Endothelial cell (in vitro differentiated cells): ENCODE data around the gene SASH1. TPM values are rescaled to one million over a fixed set of nuclear protein-coding genes. Genes with fewer than 3 reads are reported as not detected.

Source experiments
- DNase-seq: peaks from one replicate; pipeline ENCODE4 v3.0.0; 2021; ENCODE audit warnings: low spot score
- H3K27ac Mint-ChIP-seq: one replicate; pipeline ENCODE4 v1.8.0; 2021; ENCODE audit warnings: mixed read lengths, inconsistent platforms; ENCODE audit not compliant: unreplicated experiment
- H3K27me3 Mint-ChIP-seq: one replicate; pipeline ENCODE4 v1.8.0; 2021; ENCODE audit warnings: mild to moderate bottlenecking, moderate library complexity, mixed read lengths, inconsistent platforms; ENCODE audit not compliant: unreplicated experiment
- H3K36me3 Mint-ChIP-seq: one replicate; pipeline ENCODE4 v1.8.0; 2021; ENCODE audit warnings: mild to moderate bottlenecking, low read depth, mixed read lengths, inconsistent platforms; ENCODE audit not compliant: unreplicated experiment
- H3K4me1 Mint-ChIP-seq: one replicate; pipeline ENCODE4 v1.8.0; 2021; ENCODE audit warnings: mild to moderate bottlenecking, mixed read lengths, inconsistent platforms; ENCODE audit not compliant: unreplicated experiment
- H3K4me3 Mint-ChIP-seq: one replicate; pipeline ENCODE4 v1.8.0; 2021; ENCODE audit warnings: mild to moderate bottlenecking, mixed read lengths, inconsistent platforms; ENCODE audit not compliant: unreplicated experiment
- H3K9me3 Mint-ChIP-seq: one replicate; pipeline ENCODE4 v1.8.0; 2021; ENCODE audit warnings: mixed read lengths, inconsistent platforms; ENCODE audit not compliant: unreplicated experiment
- total RNA-seq: library from RNA; stranded (reverse); fragmentation: NEBNext Ultra II Directional; extraction: Animal tissue kit (Norgen Biotek cat#: 25700); gene quantifications from one replicate; pipeline ENCODE4 v1.2.1, GENCODE V29; 2021; ENCODE audit not compliant: unreplicated experiment
- TF ChIP-seq, protein P1 (sequence below): fragments of 200-600 bp; sonication (generic); IDR thresholded peaks from one replicate; pipeline ENCODE4 v1.5.0; 2021; ENCODE audit warnings: antibody characterized with exemption; ENCODE audit not compliant: unreplicated experiment

The SASH1 gene
- total RNA-seq, 1 donor from 2014 or later: 138 TPM

DNA sequence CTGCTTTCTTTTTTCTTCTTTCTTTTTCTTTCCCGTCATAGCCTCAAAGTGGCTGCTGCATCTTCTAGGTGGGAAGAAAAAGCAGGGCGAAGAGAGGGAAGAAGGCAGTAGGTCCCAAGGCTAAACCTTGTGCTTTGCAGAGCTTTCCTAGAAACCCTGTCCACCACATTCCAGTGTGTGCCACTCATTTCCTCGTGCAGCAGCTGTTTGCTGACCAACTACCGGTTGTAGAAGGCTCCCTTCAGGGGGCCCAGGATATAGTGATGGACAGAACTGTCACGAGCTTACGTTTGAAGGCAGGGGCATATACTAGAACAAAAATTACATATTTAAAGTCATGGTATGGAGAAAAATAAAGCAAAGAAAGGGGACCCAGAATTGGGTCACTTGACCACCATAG is 103.0 kb downstream of the SASH1 start:
- DNase-seq: no peak
- Mint-ChIP-seq H3K27ac (peak overlapping the region; percentile 77), H3K9me3 (no peaks in the 10 kb centered on the region), H3K27me3 (peaks cover 27% of the 10 kb centered on the region), H3K4me1 (peaks cover 75% of the 10 kb centered on the region), H3K36me3 (peaks cover 51% of the 10 kb centered on the region), H3K4me3 (peak overlapping the region; percentile 47)
- TF ChIP-seq, protein P1, sequence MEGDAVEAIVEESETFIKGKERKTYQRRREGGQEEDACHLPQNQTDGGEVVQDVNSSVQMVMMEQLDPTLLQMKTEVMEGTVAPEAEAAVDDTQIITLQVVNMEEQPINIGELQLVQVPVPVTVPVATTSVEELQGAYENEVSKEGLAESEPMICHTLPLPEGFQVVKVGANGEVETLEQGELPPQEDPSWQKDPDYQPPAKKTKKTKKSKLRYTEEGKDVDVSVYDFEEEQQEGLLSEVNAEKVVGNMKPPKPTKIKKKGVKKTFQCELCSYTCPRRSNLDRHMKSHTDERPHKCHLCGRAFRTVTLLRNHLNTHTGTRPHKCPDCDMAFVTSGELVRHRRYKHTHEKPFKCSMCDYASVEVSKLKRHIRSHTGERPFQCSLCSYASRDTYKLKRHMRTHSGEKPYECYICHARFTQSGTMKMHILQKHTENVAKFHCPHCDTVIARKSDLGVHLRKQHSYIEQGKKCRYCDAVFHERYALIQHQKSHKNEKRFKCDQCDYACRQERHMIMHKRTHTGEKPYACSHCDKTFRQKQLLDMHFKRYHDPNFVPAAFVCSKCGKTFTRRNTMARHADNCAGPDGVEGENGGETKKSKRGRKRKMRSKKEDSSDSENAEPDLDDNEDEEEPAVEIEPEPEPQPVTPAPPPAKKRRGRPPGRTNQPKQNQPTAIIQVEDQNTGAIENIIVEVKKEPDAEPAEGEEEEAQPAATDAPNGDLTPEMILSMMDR: no peak

DNA sequence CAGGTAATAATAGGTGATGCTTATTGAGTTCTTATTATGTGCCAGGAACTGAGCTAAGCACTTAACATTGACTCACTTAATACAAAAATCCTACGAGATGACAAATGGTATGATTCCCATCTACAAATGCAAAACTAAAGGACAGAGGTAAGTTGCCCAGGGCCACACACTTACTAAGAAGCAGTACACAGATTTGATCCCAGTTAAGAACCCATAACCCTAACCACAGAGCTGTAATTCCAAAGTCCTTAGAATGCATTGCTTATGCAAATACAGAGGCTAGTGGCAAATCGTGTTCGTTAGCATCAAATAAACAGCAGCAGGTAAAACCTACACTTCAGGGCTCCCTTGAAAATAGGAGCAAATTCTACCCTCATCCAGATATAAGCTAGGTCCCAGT is 104.0 kb downstream of the SASH1 start:
- Mint-ChIP-seq H3K9me3 (no peaks in the 10 kb centered on the region), H3K4me3 (peak overlapping the region; percentile 12), H3K27ac (peak overlapping the region; percentile 52), H3K4me1 (peaks cover 74% of the 10 kb centered on the region), H3K27me3 (peaks cover 28% of the 10 kb centered on the region), H3K36me3 (peaks cover 59% of the 10 kb centered on the region)
- no peak for DNase-seq
- TF ChIP-seq, protein P1: no peak

DNA sequence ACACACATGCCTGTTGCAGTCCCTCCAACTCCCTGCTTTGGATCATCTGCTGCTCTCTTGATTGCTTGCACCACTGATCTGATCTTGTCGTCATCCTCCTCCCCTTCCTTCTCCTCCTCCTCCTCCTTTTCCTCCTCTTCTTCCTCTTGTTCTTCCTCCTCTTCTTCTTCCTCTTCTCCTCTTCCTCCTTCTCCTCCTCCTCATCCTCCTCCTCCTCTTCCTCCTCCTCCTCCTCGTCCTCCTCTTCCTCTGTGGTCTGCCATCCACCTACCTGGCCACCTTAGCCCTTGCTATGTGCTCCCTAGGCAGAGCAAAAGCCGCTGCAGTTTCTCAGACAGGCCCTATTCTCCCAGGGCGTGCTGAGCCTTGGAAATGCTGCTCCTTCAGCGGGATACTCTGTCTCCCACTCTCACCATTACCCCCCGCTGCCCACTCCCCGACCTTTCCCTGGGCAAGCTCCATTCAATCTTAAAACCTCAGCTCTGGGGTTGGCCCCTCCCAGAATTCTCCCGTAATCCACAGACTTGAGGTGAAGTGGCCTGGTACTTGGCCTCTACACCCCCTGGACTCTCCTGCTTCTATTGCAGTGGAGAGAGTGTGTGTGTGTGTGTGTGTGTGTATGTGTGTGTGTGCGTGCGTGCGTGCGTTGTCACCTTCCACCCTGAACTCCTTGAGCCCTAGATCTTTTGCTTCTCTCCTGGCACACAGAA is 105.0 kb downstream of the SASH1 start:
- Mint-ChIP-seq H3K4me1 (peaks cover 76% of the 10 kb centered on the region), H3K36me3 (peaks cover 64% of the 10 kb centered on the region), H3K9me3 (no peaks in the 10 kb centered on the region), H3K27me3 (peaks cover 32% of the 10 kb centered on the region), H3K27ac (peak overlapping the region; percentile 52), H3K4me3 (peak overlapping the region; percentile 21)
- TF ChIP-seq, protein P1: no peak
- no peak for DNase-seq

DNA sequence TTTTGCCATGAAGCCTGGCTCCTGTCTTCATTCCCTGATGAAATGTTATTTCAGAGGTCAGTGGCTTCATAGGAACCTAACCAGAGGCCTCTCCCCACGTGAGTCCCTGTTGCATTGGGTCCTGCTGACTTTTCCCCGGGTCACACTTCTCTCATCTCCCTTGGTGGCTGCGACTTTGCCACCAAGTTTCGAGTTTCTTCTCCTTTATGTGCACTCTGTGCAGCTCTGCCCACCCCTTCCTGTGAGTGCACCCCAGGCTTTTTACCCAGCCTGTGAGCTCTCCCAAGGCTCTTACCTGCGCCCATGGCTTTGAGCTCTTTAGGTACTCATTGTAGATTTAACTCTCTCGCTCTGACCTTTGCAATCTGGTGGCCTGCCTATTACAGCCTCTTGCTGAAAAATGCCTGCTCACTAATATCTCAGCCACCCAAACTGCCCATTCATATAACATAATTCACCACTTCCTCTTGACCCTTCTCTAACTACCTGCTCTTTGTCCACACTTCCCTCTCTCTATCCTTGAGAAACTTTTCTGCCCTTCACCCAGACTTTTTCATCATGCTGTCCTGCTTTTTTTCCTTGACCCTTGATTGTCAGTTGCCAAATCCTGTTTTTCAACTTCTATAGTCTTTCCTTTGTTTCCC is 105.9 kb downstream of the SASH1 start:
- Mint-ChIP-seq H3K36me3 (peaks cover 71% of the 10 kb centered on the region), H3K9me3 (no peaks in the 10 kb centered on the region), H3K27me3 (peaks cover 32% of the 10 kb centered on the region), H3K4me3 (peak overlapping the region; percentile 29), H3K27ac (peak overlapping the region; percentile 44), H3K4me1 (peaks cover 77% of the 10 kb centered on the region)
- TF ChIP-seq, protein P1: no peak
- no peak for DNase-seq

DNA sequence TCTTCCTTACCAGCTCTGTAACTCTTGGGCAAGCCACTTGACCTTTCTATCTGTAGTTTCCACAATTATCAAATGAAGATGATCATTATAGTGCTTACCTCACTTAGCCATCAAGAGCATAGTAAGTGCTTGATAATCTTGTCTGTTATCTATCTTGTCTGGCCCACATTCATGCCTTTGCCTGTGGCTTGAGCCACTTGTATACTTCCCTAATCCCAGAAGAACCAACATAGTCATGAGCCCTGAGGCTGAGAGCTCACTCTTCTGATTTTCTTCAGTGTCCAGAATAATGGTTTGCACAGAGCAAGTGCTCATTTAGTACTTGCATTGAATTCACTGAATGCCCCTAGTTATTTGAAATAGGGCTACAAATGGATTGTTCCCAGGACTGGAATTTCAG is 108.2 kb downstream of the SASH1 start:
- Mint-ChIP-seq H3K9me3 (no peaks in the 10 kb centered on the region), H3K27me3 (peaks cover 30% of the 10 kb centered on the region), H3K4me1 (peaks cover 70% of the 10 kb centered on the region), H3K36me3 (peaks cover 73% of the 10 kb centered on the region), H3K4me3 (no peak overlapping the region), H3K27ac (no peak overlapping the region)
- TF ChIP-seq, protein P1: no peak
- DNase-seq: no peak
